Skin epidermis (tissue), 12 donors: ENCODE results near the gene NDST4.
A peak's percentile ranks its signal among the peaks of the same experiment; 100 is the strongest.

ENCODE experiments used
- H3K27ac ChIP-seq, 21 experiments: fragments of 200-600 bp; sonication (generic) in 11 of 21; one replicate each; pipeline ENCODE4 v1.5.0; 2020; ENCODE audit warnings: mild to moderate bottlenecking in 3 of 21, inconsistent platforms in 2 of 21, moderate library complexity in 2 of 21
- H3K4me3 ChIP-seq, 7 experiments: fragments of 200-600 bp; sonication (generic) in 2 of 7; one replicate each; pipeline ENCODE4 v1.5.0; 2020; ENCODE audit warnings: inconsistent platforms in 2 of 7, mild to moderate bottlenecking in 2 of 7, moderate library complexity in 1 of 7

Gene NDST4

DNA sequence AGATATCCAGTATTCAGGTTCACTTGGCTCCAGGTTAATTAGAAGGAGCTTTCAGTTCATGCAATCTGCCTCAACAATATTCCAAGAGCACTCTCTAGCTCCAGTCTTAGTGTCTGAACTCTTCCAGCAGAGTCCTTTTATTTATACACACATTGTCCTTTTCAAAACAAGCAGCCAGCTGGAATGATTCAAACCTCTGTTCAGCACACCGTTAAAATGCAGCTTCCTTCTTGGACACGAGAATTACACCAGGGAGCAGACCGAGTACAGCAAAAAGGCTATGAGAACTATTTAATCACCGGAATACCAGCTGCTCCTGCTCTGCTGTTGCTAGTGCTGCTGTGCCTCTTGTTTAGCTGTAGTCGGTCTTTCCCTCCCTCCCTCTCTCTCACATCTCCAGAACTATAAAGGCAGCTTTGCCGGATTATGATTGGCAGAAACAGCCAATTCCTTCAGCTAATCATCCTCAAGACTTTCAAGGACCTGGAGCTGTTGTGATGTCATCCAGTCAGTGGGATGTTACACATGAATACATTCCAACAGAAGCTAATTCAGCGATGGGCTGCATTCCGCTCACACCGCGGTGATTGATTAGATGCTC, at the start of gene NDST4:
Gene NDST4 (minus strand): TSS at position 115 of the 601 bp plus-strand sequence. CDS start 36,584 bp downstream, outside the sequence.
- H3K4me3 ChIP-seq = no peak within 1 kb of the TSS

DNA sequence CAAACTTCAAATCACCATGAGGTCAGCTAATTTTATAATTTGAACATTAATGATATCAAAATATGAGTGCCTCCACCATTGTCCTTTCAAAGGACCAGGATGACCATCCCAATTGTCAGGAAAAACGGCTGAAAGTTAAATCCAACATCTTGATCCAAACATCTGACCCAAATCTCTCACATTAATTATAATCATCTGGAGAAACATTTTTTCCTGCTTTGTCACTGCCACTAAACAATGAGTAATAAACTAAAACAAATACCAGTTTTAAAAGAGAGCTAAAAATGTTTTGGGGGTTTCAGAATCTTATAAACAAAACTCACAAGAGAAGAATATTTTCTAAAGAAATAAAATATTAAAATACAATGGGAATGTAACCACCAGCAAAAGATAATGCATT, 45.7 kb upstream of the NDST4 start:
- Histone ChIP-seq H3K27ac (peak overlapping the region in 3 of 21 experiments; percentile 11 to 42 (median 17)), H3K4me3 (no peak overlapping the region)

More for the DNA sequence above, at the start of gene NDST4:
- no peak within 1 kb of the TSS for H3K27ac ChIP-seq

DNA sequence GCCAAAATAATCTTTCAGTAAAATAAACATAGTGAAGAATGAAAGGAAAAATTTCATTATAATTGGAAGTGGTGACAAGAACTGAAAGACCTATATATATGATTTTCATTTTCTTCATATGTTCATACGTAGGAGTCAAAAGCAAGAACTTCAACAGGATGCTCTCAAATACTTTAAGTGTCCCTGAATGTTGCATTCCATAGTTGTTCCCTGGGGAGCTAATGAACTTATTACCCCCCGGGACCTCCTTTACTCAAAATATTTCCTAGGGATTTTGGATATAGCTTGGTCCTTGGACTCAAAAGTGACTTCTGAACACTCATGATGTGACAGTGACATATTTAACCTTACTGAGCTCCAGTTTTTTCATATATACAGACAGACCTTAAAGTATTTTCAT, 44.9 kb upstream of the NDST4 start:
- no peak overlapping the region for H3K4me3 ChIP-seq
- peak overlapping the region in 1 of 21 experiments; percentile 42 for H3K27ac ChIP-seq

DNA sequence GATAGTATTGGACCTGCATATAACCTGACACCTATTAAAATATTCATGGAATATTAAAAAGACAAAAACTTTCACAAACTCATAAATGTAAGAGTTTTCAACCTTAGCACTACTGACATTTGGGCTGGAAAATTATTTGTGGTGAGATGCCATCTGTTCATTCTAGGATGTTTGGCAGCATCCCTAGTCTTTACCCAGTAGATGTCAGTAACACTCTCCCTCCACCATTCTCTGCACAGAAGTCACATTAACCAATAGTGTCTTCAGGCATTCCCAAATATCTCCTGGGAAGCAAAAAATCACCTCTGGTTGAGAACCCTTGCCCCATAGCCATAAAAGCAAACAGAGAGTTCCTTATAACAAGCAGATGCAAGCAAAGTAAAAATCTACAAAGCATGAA, 41.4 kb upstream of the NDST4 start:
- Histone ChIP-seq H3K4me3 (no peak overlapping the region), H3K27ac (no peak overlapping the region)

DNA sequence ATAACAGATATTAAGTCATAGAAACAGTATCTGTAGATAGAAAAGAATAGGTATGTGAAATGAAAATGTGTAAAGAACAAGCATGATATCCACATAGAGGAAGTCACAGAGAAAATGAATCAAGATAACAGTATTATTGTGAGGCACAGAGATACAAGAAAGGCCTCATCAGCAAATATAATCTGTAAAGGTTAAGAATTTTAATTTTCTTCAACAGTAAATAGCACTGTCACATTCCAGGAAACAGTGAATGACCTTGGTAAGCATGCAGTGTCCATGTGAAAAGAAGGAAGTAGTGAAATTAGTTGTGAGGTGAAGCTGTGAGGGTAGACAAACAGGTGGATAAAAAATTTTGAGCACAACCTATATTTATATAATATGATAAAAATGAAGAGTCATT, 39.5 kb upstream of the NDST4 start:
- H3K4me3 ChIP-seq = no peak overlapping the region
- no peak overlapping the region for H3K27ac ChIP-seq

DNA sequence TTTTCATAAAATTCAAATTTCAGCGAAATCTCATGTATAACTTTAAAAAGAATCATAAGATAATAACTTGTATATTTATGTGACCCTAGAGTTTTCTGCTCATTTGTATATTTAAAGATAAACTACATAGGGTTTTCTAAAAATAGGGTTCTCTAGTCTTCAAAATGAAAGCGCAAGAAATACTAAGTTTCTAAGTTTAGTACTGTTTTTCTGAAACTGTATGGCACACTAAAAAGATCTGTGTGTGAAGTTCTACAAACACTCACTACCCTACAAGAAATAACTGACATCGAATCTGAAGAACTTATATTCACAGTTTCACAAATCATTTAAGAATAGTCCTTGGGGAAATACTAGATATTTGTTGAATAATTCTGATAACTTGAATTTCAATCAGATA, 38.7 kb upstream of the NDST4 start:
- H3K27ac ChIP-seq = no peak overlapping the region
- no peak overlapping the region for H3K4me3 ChIP-seq

DNA sequence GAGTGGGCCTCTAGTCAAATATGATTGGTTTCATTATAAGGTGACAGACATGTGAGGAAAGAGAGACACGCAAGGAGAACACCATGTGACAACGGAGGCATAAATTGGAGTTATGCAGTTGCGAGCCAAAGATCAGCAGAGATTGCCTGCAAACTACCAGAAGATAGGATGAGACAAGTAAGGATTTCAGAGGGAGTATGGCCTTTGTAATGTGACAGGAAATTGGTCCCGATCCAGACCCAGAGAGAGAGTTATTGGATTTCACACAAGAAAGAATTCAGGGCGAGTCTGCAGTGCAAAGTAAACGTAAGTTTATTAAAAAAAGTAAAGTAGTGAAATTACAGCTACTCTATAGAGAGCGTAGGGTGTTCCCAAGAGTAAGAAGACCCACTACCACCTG, 35.7 kb upstream of the NDST4 start:
- no peak overlapping the region for H3K4me3 ChIP-seq
- no peak overlapping the region for H3K27ac ChIP-seq

DNA sequence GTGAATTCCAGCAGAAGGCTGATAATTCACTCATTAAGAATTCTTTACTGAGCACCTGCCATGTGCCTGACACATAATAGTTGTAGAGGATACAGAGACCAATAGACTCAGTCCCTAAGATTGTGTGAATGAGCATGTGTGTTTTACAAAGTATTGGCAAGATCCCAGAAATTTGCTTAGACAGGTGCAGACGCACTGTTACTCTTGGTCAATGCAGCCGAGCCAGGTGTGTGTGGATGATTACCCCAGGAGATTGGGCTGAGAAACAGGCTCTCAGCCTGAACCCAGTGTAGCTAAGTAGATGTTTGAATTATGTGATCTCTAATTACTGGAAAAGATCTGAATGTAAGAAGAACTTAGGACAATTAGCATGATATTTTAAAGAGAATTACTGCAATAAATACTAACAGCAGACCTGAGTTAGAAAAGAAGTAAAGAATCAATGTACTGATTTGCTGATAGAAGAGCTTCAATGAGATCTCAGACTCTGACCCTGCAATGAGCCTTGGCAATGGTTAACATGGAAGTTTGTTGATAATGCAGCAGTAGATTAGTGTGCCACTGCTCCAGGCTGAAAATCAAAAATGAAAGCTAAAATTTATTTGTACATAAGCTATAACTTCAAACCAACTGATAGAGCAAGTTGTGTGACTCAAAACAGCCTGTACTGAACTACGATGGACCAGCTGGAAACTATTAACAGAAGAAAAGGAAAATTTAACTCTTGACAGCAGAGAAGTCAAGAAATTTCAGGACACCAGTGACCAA, 32.2 kb upstream of the NDST4 start:
- Histone ChIP-seq H3K4me3 (no peak overlapping the region), H3K27ac (no peak overlapping the region)

DNA sequence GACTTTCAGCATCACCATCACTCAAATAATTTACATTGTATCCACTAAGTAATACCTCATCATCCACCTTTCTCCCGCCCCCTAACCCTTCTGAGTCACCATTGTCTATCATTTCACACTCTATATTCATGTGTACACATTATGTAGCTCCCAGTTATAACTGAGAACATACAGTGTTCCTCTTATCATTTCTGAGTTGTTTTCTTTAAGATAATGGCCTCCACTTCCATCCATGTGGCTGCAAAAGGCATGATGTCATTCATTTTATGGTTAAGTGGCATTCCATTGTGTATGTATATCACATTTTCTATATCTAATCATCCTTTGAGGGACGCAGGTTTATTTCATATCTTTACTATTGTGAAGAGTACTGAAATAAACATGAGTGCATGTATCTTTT, 14.6 kb upstream of the NDST4 start:
- Histone ChIP-seq H3K27ac (no peak overlapping the region), H3K4me3 (no peak overlapping the region)

DNA sequence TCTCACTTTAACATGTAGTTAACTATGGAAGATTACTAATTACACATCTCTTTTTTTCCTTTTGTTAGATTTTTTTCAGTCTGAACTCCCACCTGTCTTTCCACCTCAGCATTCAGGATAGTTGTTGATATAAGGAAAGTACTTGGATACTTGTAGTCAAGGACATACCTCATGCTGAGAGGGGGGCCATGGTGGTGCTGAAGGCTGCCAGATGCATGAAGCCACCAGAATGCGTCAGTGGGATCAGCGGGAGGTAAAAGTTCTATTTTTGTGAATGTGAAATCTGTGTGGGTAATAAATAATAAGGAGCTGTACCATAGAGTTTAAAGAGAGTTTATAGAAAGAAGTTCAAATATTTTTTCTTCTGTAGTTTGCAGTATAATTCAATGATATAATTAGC, 13.1 kb upstream of the NDST4 start:
- no peak overlapping the region for H3K27ac ChIP-seq
- H3K4me3 ChIP-seq = no peak overlapping the region

DNA sequence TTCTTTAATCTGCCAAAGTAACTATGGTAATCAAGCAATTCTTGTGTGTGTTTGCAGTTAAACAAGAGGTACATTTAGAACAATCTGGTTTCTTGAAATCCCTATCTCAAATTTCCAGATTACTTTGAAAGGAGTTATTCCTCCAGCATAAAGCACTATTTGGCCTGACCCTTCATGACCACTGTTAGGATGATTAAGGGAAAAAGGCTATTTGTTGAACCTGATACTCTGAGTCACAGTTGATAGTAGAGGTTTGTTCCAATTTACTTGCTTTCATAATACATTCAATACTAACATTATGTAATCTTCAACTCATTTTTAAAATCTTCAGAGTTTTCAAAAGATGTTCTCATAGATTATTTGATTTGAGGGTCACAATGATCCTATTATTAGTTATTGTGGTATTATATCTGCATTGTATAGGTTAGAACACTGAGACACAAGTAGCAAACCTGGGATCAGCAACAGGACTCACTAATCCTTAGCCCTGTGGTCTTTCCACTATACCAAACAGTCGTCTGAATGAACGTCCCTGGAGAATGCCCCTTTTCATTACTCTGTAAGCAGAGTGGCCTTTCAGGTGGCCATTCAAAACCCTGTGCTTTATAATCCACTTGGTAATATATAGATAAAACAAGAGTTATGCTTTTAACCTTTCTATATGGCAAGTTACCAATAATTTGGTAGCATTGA, 8.1 kb upstream of the NDST4 start:
- no peak overlapping the region for H3K27ac ChIP-seq
- H3K4me3 ChIP-seq = no peak overlapping the region

DNA sequence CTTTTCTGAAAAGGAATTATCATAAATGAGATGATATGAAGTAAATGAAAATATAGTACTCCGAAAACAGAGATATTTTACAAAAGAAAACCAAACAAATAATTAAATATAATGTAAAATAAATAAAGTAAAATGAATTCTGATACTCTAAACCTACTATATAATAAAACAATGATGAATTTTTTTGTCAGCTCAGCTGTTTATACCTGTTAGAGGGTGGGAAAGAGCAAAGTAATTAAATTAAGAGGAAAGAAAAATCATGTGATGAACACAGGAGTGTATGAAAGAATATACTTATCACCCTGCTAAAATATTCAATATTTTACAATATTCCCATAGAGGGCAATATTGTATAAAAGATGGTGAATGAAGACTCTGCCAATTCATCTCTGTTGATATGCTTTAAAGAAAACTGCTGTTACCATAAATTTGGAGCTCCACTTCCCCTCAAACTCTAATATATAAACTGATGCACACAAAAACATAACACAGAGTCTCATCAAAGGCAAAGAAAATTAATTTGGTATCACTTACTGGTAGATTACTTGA, 6.5 kb upstream of the NDST4 start:
- no peak overlapping the region for H3K27ac ChIP-seq
- H3K4me3 ChIP-seq = no peak overlapping the region

DNA sequence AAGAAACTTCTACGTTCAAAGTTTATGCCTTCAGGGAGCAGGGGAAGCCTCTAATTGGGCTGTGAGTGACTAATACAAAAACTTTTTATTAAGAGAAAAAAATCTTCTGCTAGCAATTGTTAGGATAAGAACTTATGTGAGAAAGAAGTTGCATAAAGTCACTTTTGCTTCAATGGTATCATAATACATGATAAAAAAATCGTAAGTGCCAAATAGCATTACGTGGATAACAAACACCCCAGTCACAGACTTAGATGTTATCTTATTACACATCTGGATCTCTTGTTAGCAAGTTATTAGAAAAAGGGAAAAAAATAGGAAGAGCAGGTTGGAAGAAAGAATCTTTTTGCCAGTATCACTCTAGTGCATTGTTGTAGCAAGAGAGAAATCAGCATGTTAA, 4.2 kb upstream of the NDST4 start:
- Histone ChIP-seq H3K27ac (no peak overlapping the region), H3K4me3 (no peak overlapping the region)

DNA sequence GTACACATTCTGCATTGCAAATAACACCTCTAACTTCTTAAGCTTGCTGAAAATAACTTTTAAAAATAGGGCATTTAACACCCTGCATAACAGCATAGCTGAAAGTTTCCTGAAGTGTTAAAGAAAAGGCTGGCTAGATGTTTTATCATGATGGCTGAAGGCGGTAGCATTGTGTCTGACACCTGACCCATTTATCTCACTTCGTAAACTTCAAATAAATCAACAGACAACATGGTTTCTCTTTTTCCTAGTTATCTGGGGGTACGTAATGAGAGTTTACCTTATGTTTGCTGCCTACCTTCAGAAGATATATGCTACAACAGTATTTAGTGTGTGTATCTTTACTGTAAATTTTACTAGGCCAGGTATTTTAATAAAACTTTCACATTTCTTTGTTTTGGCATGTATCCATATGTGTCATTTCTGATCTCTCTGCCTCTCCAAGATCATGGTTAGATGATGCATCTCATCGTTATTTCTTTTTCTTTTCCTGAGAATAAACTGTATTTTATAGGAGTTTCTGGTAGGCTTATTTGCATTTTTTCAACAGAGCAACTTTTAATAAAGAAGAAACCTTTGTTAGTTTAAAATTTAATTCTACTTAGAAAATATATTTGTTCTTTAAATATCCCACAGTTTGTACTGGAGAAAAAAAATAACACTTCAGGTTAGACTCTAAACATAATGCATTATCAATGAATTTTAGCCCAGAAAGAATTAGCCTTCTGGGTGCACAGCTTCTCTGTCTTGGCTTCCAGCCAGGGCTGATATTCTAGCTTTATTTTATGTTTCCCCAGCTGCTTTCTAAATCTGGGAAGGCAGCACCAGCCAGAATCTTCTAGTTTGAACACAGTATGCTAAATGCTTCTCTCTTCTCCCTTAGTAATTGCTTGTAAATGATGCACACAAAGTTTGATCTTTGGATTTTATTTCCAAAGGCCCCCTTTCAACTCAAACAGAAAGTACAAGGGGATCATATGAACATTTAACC, 2.9 kb downstream of the NDST4 start:
- H3K4me3 ChIP-seq = no peak overlapping the region
- no peak overlapping the region for H3K27ac ChIP-seq

DNA sequence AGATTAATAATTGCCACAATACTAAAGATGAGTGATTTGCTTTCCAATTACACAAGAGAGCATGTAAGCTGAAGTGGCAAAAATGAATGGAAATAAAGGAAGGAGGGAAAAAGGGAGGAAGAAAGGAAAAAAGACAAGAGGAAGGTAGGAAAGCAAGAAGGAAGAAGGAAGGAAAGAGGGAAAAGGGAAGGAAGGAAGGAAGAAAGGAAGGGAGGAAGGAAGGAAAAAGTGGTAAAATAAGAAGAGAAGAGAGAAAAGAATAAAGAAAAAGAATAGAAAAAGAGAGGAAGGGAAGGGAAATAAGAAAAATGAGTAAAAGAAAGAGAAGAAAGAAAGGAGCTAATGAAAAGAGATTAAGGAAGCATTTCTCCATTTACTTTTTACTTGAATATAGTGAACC, 4.6 kb downstream of the NDST4 start:
- H3K4me3 ChIP-seq = no peak overlapping the region
- H3K27ac ChIP-seq = no peak overlapping the region

DNA sequence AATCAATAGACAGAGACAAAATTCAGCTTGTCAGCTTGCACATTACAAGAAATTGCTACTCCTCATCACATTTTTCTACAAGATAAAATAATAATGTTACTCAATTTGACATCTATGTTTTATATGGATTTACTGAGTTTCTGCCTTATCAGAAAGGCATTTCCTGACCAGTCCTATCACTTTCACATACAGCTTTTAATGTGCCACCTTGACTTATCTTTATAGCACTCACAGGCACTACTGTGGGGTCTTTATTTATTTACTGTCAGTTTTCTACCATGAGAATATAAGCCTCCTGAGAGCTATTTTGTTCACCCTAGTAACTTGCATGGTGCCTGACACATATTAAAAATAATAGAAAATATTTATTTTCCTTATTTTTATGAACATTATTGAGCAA, 6.0 kb downstream of the NDST4 start:
- no peak overlapping the region for H3K4me3 ChIP-seq

DNA sequence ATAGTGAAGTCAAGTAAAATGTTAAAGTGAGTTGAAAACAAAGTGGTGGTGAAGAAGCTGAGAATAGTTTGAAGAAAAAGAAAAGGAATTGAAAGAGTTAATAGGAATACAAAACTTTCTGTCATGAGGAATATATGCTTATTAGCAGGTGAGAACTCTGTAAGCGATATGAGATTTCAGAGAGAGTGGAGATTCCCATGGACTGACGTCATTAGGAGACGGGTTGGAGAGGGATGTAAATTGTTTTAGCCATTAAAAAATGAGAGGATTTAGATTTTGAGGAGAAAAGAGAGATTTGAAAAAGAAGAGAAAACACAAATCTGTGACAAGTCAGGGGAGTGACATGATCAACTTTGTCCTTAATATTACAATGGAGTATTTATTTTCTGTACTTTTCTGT, 11.7 kb downstream of the NDST4 start:
- H3K4me3 ChIP-seq = no peak overlapping the region
- no peak overlapping the region for H3K27ac ChIP-seq

More for the DNA sequence above, 6.0 kb downstream of the NDST4 start:
- no peak overlapping the region for H3K27ac ChIP-seq

DNA sequence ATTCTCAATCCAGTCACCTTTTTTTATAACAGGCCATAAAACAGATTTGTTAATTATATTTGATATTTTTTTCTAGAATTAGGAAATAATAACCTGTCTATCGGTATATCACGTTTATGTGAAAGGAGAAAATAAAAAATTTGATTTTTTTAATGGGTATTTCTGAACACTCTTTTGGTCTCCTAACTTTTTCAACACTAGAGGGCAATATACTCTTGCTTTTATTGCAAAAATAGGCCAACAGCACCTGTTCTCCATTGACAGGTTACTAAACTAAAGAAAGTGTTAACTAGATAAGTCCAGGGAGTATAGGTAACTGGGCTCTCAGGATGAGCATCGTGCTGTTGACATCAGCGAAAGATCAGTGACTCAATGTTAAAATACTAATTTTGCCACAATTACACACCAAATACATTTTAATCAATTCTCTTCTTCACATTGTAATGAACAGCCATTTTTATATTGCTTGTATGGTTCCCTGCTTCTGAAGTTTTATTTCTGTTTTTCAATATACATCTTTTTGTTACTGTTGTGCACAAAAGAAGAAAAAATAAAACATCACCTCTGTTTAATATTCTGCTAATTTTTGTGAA, 22.8 kb downstream of the NDST4 start:
- no peak overlapping the region for H3K27ac ChIP-seq

DNA sequence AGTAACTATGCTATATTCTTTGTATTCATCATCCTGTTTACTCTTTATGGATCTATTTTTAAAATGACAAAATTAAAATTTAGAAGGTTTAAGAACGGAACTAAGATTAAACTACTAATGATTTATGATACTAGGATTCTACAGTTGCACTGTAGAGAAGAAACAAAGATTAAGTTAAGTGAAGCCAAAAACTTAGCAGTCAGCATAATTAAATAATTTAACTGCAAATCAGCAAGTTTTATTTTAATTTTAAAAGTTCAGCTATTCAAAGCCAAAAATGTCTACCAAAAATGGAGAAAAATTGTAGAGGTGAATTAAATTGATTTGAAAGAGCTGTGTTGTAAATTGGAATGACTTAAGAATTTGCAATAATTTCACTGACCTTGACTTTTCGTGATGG, 30.8 kb downstream of the NDST4 start:
- H3K4me3 ChIP-seq = no peak overlapping the region
- no peak overlapping the region for H3K27ac ChIP-seq

More for the DNA sequence above, 22.8 kb downstream of the NDST4 start:
- no peak overlapping the region for H3K4me3 ChIP-seq
